ENCODE results near the gene RBPJ. TPM values are rescaled to one million over a fixed set of nuclear protein-coding genes. Genes with fewer than 3 reads are reported as not detected.

Gene RBPJ
- 100 to 1,000 TPM in 1 of 2 experiments, 10 to 100 TPM in 1; 73.3 to 163 TPM for total RNA-seq

- H3K36me3 Mint-ChIP-seq, result peaks cover 20% of the 10 kb centered on the region
- peak within 1 kb of the TSS; percentile 97 for H3K4me3 Mint-ChIP-seq
- peak within 1 kb of the TSS; percentile 99 for H3K27ac Mint-ChIP-seq
- H3K4me1 Mint-ChIP-seq, result peaks cover 51% of the 10 kb centered on the region
- H3K9me3 Mint-ChIP-seq (ENCODE audit: low read depth), result peaks cover 7% of the 10 kb centered on the region
- CTCF ChIA-PET, result interaction anchor here (0.6 to 2.4 kb wide), 7 partner anchors 9 to 251 kb away, joined by 3 to 11 read pairs (median 7); no protein-coding TSS in a partner anchor
- H3K27me3 Mint-ChIP-seq, result no peaks in the 10 kb centered on the region
- DNase-seq (peak; percentile 89), ATAC-seq (peak; percentile 32)
These were observed at the start of gene RBPJ for GRCh38 chr4:26320538-26321372. Gene RBPJ (plus strand): TSS chr4:26321014. CDS start chr4:26321029, 15 bp downstream.

GRCh38 chr4:26271703-26272102, 49.1 kb upstream of the RBPJ start:
- Mint-ChIP-seq H3K4me3 (no peak overlapping the region), H3K9me3 (ENCODE audit: low read depth) (no peaks in the 10 kb centered on the region), H3K4me1 (peaks cover 19% of the 10 kb centered on the region), H3K27me3 (no peaks in the 10 kb centered on the region), H3K27ac (no peak overlapping the region), H3K36me3 (no peaks in the 10 kb centered on the region)
- CTCF ChIA-PET, result interaction anchor here (0.6 to 1.0 kb wide), 2 partner anchors 20 to 49 kb away, joined by 3 to 4 read pairs; no protein-coding TSS in a partner anchor
- ATAC-seq, result no peak
- DNase-seq, result no peak

GRCh38 chr4:26272654-26273615, 47.9 kb upstream of the RBPJ start:
- CTCF ChIA-PET, result interaction anchor here (1.0 to 1.6 kb wide), 3 partner anchors 15 to 345 kb away, joined by 3 read pairs; no protein-coding TSS in a partner anchor
- no peaks in the 10 kb centered on the region for H3K36me3 Mint-ChIP-seq
- no peak for ATAC-seq
- no peak for DNase-seq
- H3K4me1 Mint-ChIP-seq, result peaks cover 19% of the 10 kb centered on the region
- H3K27me3 Mint-ChIP-seq, result no peaks in the 10 kb centered on the region
- H3K27ac Mint-ChIP-seq, result no peak overlapping the region
- no peak overlapping the region for H3K4me3 Mint-ChIP-seq
- H3K9me3 Mint-ChIP-seq (ENCODE audit: low read depth), result no peaks in the 10 kb centered on the region

GRCh38 chr4:26273616-26273980, 47.2 kb upstream of the RBPJ start:
- no peak for ATAC-seq
- no peak for DNase-seq
- CTCF ChIA-PET, result interaction anchor here (1.0 to 1.6 kb wide), 2 partner anchors 15 to 346 kb away, joined by 3 read pairs; no protein-coding TSS in a partner anchor
- Mint-ChIP-seq H3K27me3 (no peaks in the 10 kb centered on the region), H3K9me3 (ENCODE audit: low read depth) (no peaks in the 10 kb centered on the region), H3K4me3 (no peak overlapping the region), H3K27ac (no peak overlapping the region), H3K4me1 (peaks cover 16% of the 10 kb centered on the region), H3K36me3 (no peaks in the 10 kb centered on the region)

- Mint-ChIP-seq H3K36me3 (no peaks in the 10 kb centered on the region), H3K27ac (no peak overlapping the region), H3K9me3 (ENCODE audit: low read depth) (no peaks in the 10 kb centered on the region), H3K4me1 (peaks cover 14% of the 10 kb centered on the region), H3K4me3 (no peak overlapping the region), H3K27me3 (no peaks in the 10 kb centered on the region)
- no peak for ATAC-seq
- CTCF ChIA-PET, result no interaction called here
- no peak for DNase-seq
These were observed 45.5 kb upstream of the RBPJ start for GRCh38 chr4:26275281-26275680.

GRCh38 chr4:26279446-26279845, 41.4 kb upstream of the RBPJ start:
- Mint-ChIP-seq H3K4me1 (no peaks in the 10 kb centered on the region), H3K4me3 (no peak overlapping the region), H3K27ac (no peak overlapping the region), H3K36me3 (no peaks in the 10 kb centered on the region), H3K27me3 (no peaks in the 10 kb centered on the region), H3K9me3 (ENCODE audit: low read depth) (no peaks in the 10 kb centered on the region)
- DNase-seq (no peak), ATAC-seq (no peak)
- CTCF ChIA-PET, result interaction anchor here (0.8 kb wide), 1 partner anchor 38 kb away, joined by 4 read pairs; no protein-coding TSS in a partner anchor

- Mint-ChIP-seq H3K4me3 (no peak overlapping the region), H3K9me3 (ENCODE audit: low read depth) (no peaks in the 10 kb centered on the region), H3K27ac (no peak overlapping the region), H3K27me3 (no peaks in the 10 kb centered on the region), H3K4me1 (peaks cover 2% of the 10 kb centered on the region), H3K36me3 (no peaks in the 10 kb centered on the region)
- CTCF ChIA-PET, result interaction anchor here (1.9 kb wide), 1 partner anchor 48 kb away, joined by 9 read pairs; no protein-coding TSS in a partner anchor
- ATAC-seq (no peak), DNase-seq (no peak)
These were observed 38.9 kb upstream of the RBPJ start for GRCh38 chr4:26281881-26282280.

GRCh38 chr4:26284536-26284935, 36.3 kb upstream of the RBPJ start:
- ATAC-seq (no peak), DNase-seq (no peak)
- H3K27me3 Mint-ChIP-seq, result no peaks in the 10 kb centered on the region
- peaks cover 1% of the 10 kb centered on the region for H3K36me3 Mint-ChIP-seq
- peaks cover 16% of the 10 kb centered on the region for H3K4me1 Mint-ChIP-seq
- H3K4me3 Mint-ChIP-seq, result no peak overlapping the region
- H3K27ac Mint-ChIP-seq, result no peak overlapping the region
- CTCF ChIA-PET, result no interaction called here
- H3K9me3 Mint-ChIP-seq (ENCODE audit: low read depth), result no peaks in the 10 kb centered on the region

- H3K4me1 Mint-ChIP-seq, result peaks cover 16% of the 10 kb centered on the region
- H3K27ac Mint-ChIP-seq, result no peak overlapping the region
- no peak overlapping the region for H3K4me3 Mint-ChIP-seq
- DNase-seq (no peak), ATAC-seq (no peak)
- no peaks in the 10 kb centered on the region for H3K27me3 Mint-ChIP-seq
- H3K9me3 Mint-ChIP-seq (ENCODE audit: low read depth), result no peaks in the 10 kb centered on the region
- H3K36me3 Mint-ChIP-seq, result peaks cover 1% of the 10 kb centered on the region
- CTCF ChIA-PET, result no interaction called here
These were observed 35.5 kb upstream of the RBPJ start for GRCh38 chr4:26285272-26285671.

GRCh38 chr4:26287756-26288155, 33.1 kb upstream of the RBPJ start:
- H3K4me1 Mint-ChIP-seq, result peaks cover 22% of the 10 kb centered on the region
- H3K27ac Mint-ChIP-seq, result peak overlapping the region; percentile 76
- no peak overlapping the region for H3K4me3 Mint-ChIP-seq
- H3K9me3 Mint-ChIP-seq (ENCODE audit: low read depth), result no peaks in the 10 kb centered on the region
- CTCF ChIA-PET, result interaction anchor here (0.7 to 1.6 kb wide), 7 partner anchors 15 to 299 kb away, joined by 3 to 4 read pairs (median 3); no protein-coding TSS in a partner anchor
- DNase-seq, result no peak
- no peaks in the 10 kb centered on the region for H3K27me3 Mint-ChIP-seq
- no peak for ATAC-seq
- peaks cover 1% of the 10 kb centered on the region for H3K36me3 Mint-ChIP-seq

GRCh38 chr4:26288355-26288909, 32.4 kb upstream of the RBPJ start:
- Mint-ChIP-seq H3K27me3 (no peaks in the 10 kb centered on the region), H3K27ac (peak overlapping the region; percentile 76), H3K9me3 (ENCODE audit: low read depth) (no peaks in the 10 kb centered on the region), H3K36me3 (peaks cover 1% of the 10 kb centered on the region), H3K4me1 (peaks cover 22% of the 10 kb centered on the region), H3K4me3 (no peak overlapping the region)
- ATAC-seq (peak; percentile 94), DNase-seq (peak; percentile 79)
- CTCF ChIA-PET, result interaction anchor here (0.7 to 1.6 kb wide), 8 partner anchors 14 to 300 kb away, joined by 3 to 5 read pairs (median 3); no protein-coding TSS in a partner anchor

GRCh38 chr4:26289401-26289800, 31.4 kb upstream of the RBPJ start:
- CTCF ChIA-PET, result interaction anchor here (0.7 to 2.0 kb wide), 3 partner anchors 19 to 301 kb away, joined by 3 to 5 read pairs (median 5); no protein-coding TSS in a partner anchor
- Mint-ChIP-seq H3K4me3 (no peak overlapping the region), H3K9me3 (ENCODE audit: low read depth) (no peaks in the 10 kb centered on the region), H3K27ac (no peak overlapping the region), H3K36me3 (peaks cover 1% of the 10 kb centered on the region), H3K4me1 (peaks cover 22% of the 10 kb centered on the region), H3K27me3 (no peaks in the 10 kb centered on the region)
- DNase-seq, result no peak
- no peak for ATAC-seq

- H3K9me3 Mint-ChIP-seq (ENCODE audit: low read depth), result no peaks in the 10 kb centered on the region
- DNase-seq (no peak), ATAC-seq (no peak)
- no peak overlapping the region for H3K27ac Mint-ChIP-seq
- peaks cover 23% of the 10 kb centered on the region for H3K4me1 Mint-ChIP-seq
- no peak overlapping the region for H3K4me3 Mint-ChIP-seq
- CTCF ChIA-PET, result interaction anchor here (2.0 kb wide), 1 partner anchor 302 kb away, joined by 5 read pairs; no protein-coding TSS in a partner anchor
- peaks cover 2% of the 10 kb centered on the region for H3K36me3 Mint-ChIP-seq
- no peaks in the 10 kb centered on the region for H3K27me3 Mint-ChIP-seq
These were observed 30.5 kb upstream of the RBPJ start for GRCh38 chr4:26290321-26290720.

Data from activated CD8-positive, alpha-beta memory T cell treated with anti-CD3 and anti-CD28 coated beads, Interleukin-2, amount 10 ng/mL, durations not matched to agents 7 days and 5 days (primary cell).